ENCODE results near the gene GLYR1.

GLYR1 gene

DNA sequence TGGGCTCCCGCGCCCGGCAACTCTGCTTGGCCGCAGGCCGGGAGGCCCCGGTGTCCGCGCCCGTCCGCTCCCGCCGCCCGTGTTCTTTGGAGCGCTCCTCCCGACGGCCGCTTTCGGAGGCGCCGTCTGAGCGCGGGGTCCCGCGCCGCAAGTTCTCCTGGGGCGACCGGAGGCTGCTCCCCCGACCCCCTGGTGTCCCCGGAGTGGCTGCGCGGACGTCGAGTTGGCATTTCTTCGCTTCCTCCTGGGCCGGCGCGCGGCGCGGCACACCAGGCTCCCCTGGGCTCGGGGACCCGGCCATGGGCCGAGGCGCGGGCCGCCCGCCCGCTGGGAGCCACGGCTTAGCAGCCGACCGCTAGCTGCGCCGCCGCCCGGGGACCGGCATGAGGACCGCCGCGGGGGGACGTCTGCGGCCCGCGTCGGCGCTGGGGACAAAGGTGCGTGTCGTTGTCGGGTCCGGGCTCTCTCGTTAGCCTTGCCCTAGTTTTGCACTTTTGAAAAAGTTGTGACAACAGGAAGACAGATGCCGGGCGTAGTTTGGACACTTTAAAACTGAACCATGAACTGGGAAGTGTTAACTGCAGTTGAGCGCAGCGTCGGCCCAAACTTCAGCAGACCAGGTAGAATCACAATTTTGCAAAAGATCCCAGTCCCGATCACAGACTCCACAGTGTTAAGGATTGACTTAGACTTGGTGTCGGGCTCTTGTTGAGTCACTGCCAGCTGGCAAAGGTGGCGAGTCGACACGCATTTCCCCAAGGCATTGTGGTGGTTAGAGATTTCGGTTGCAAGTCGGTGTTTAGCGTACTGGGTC is 893 bp upstream of the GLYR1 start:
- DNase-seq, result peak; percentile 82 to 87

DNA sequence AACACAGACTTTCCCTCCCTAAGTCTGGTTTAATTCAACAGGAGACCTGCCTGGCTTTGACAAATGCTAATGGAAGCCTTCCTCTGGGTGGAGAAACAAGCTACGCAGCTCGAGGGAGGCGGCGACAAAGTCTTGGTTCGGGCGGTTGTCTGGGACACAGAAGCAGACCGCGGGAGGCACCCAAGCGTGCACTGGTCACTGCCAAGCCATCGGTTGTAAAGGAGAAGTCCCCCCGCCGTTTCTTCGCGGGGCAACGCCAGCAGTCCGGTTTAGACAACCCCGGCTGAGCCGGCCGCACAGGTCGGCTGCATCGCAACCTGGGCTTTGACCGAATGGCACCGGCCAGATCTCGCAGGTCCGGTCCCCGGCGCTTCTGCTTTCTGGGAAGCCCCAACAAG is 586 bp downstream of the GLYR1 start:
- TF ChIP-seq GATA1 (IDR thresholded peaks at IDR 0.05; ENCODE audit: low read depth, low read length) (no peak), POLR2A (IDR thresholded peaks at IDR 0.05; ENCODE audit: low read length) (peak; percentile 44)
- DNase-seq, result peak; percentile 82 to 83

More for the DNA sequence above, 893 bp upstream of the GLYR1 start:
- TF ChIP-seq POLR2A (IDR thresholded peaks at IDR 0.05; ENCODE audit: low read length), result no peak
- TF ChIP-seq GATA1 (IDR thresholded peaks at IDR 0.05; ENCODE audit: low read depth, low read length), result no peak

DNA sequence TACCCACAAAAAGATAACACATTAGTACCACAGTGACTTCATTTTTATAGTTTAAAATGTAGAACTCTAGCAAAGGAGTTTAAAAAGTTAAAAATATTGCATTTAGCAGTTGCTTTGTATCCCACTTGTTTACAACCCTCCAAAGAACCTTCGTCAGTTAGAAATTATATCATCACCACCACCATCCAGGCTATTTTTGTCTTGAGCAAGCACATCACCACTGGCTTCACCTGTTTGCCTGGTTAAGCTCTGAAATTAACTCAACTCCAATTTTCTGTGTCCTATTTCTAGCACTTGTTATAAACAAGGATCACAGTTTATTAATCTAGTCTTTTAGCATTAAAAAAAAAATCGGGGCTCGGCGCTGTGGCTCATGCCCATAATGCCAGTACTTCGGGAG is 6.1 kb downstream of the GLYR1 start:
- TF ChIP-seq GATA1 (IDR thresholded peaks at IDR 0.05; ENCODE audit: low read depth, low read length) (no peak), POLR2A (IDR thresholded peaks at IDR 0.05; ENCODE audit: low read length) (no peak)
- no peak for DNase-seq

DNA sequence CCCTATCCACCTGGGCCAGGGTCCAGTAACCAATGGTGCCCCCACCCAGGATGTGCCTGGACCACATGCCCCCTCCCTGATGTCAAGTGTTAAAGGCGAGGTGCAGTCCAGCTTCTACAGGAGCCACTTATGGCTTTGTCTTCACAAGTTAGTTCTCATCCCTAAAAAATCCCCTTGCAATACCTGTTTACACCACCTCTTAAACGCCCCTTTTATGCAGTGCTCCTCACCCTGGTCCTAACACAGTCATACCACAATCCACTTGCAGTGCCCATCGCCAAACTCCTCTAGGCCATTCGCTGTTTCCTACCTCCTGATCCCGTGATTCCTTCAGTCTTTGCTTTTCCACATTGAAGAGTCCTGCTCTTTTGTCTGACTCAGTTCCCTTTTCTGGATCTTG is 7.1 kb downstream of the GLYR1 start:
- no peak for DNase-seq
- TF ChIP-seq POLR2A (IDR thresholded peaks at IDR 0.05; ENCODE audit: low read length), result no peak
- no peak for TF ChIP-seq GATA1 (IDR thresholded peaks at IDR 0.05; ENCODE audit: low read depth, low read length)

DNA sequence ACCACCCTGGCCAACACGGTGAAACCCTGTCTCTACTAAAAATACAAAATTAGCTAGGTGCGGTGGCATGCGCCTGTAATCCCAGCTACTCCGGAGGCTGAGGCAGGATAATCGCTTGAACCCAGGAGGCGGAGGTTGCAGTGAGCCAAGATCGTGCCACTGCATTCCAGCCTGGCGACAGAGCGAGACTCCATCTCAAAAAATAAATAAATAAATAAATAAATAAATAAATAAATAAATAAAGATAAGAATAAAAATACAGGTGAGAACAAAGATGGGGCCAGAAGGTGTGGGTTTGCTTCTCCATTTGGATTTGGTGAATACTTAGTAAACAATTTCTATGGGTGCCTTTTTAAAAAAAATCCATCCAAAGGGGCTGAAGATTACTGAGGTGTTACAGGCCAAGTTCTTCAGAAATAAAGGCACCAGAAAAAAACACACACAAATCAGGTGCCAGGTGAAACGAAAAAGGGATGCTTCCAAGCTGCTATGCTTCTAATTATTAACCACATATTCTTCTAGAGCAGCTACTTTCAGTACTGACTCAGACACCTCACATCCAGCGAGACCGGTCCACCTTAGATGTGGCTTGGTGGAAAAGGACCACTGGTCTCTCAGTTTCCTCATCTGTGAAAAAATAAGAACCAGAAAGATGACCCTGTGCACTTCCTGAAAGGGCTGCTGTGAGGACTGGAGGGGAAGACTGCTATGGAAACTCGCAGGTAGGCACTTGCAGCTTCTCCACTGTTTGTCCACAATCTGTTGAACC is 9.2 kb downstream of the GLYR1 start:
- no peak for TF ChIP-seq POLR2A (IDR thresholded peaks at IDR 0.05; ENCODE audit: low read length)
- TF ChIP-seq GATA1 (IDR thresholded peaks at IDR 0.05; ENCODE audit: low read depth, low read length), result no peak
- DNase-seq, result no peak

DNA sequence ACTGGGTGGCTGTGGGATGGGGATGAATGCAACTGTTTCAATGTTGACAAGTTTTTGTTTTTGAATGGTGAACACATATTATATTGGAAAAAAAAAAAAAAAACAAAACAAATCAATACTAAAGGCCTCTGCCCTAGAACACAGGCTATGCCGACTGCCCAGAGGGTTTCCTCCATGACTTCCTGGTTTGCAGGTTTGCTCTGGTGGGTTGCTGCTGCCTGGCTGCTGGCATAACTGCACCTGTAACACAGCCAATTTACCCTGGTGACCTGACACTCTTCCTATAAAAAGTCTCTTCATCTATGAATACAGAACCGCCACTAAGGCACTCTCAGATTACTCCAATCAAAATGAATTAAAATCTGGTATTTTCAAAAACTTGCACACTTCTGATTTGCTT is 10.4 kb downstream of the GLYR1 start:
- DNase-seq, result no peak
- TF ChIP-seq GATA1 (IDR thresholded peaks at IDR 0.05; ENCODE audit: low read depth, low read length) (no peak), POLR2A (IDR thresholded peaks at IDR 0.05; ENCODE audit: low read length) (no peak)

DNA sequence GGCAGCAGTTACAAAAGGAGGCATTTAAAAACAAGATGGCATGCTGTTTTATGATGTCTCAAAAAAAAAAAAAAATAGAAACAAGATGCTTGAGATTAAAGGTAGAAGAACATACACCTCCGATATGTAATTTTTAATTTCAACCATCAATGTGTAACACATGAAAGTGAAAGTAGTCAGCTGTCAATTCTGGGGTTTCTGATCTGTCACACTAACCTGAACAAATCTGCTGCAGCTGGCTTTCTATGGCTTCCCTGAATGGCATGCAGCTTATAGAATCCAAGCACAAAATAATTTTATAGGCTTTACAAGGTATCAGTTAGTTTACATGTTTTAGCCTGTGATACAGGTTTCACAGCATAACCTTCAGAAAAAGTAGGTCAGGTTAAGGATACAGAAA is 13.5 kb downstream of the GLYR1 start:
- peak in 1 of 2 experiments; percentile 54 for DNase-seq
- TF ChIP-seq POLR2A (IDR thresholded peaks at IDR 0.05; ENCODE audit: low read length), result no peak
- TF ChIP-seq GATA1 (IDR thresholded peaks at IDR 0.05; ENCODE audit: low read depth, low read length), result no peak

DNA sequence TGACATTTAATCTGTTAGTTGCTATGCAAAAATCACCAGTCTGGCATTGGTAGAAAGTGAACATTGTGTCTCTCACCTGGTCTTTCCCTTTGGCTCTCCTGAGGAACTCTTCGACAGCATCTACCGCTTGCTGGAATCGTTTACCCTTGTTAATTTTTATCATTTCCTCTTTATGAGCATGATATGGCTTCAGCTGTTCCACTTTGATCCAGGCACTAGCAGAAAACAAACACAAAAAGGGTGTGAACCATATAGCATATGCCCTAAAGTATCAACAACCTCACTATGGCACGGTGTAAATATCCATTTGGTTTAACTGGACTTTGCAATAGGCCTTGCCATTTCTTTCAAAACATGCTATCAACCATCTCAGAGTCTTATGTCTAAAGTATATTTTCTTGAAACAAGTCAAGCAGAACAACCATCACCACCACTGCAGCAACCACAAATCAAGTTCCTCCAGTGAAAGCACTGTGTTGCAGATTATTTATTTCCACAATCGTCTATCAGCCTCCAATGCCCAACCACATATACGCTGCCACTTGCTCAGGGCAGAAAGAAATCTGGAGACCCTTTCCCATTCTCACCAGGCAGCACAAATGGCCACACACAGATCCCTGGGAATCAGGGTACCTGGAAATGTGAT is 14.3 kb downstream of the GLYR1 start:
- no peak for DNase-seq
- TF ChIP-seq GATA1 (IDR thresholded peaks at IDR 0.05; ENCODE audit: low read depth, low read length) (no peak), POLR2A (IDR thresholded peaks at IDR 0.05; ENCODE audit: low read length) (no peak)

DNA sequence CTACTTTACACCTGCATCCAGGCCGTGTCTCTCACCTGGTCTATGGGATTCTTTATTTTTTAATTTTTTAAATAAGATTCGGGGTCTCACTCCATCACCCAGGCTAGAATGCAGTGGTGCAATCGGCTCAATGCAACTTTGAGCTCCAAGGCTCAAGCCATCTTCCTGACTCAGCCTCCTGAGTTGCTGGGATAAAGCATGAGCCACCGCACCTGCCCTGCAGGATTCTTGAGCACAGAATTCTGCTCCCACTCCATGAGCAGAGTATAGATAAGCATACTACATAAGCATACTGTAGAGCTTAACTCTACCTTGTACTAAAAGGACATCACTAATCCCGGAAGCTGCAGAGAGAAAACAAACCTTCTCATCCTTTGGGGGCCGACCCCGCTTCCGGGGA is 15.5 kb downstream of the GLYR1 start:
- DNase-seq, result no peak
- no peak for TF ChIP-seq GATA1 (IDR thresholded peaks at IDR 0.05; ENCODE audit: low read depth, low read length)
- no peak for TF ChIP-seq POLR2A (IDR thresholded peaks at IDR 0.05; ENCODE audit: low read length)

DNA sequence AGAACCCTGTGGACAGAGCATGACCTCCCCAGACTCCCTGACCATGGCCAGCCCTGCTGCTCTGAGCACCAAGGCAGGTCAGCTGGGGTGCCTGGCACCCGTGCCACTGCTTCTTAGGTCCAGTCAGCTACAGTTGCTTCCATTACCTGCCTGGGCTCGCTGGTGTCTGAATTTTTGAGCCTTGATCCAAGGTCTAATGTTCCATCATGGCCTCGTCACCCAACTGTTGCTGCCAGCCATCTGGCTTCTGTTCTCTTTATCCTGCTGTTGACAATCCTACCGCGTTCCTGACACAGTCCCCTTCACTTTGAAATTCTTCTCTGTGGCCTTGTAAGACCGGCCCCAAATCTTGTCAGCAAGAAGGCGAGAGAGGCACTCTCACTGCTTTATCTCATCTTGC is 16.7 kb downstream of the GLYR1 start:
- DNase-seq, result peak; percentile 27 to 43
- TF ChIP-seq GATA1 (IDR thresholded peaks at IDR 0.05; ENCODE audit: low read depth, low read length) (no peak), POLR2A (IDR thresholded peaks at IDR 0.05; ENCODE audit: low read length) (no peak)

DNA sequence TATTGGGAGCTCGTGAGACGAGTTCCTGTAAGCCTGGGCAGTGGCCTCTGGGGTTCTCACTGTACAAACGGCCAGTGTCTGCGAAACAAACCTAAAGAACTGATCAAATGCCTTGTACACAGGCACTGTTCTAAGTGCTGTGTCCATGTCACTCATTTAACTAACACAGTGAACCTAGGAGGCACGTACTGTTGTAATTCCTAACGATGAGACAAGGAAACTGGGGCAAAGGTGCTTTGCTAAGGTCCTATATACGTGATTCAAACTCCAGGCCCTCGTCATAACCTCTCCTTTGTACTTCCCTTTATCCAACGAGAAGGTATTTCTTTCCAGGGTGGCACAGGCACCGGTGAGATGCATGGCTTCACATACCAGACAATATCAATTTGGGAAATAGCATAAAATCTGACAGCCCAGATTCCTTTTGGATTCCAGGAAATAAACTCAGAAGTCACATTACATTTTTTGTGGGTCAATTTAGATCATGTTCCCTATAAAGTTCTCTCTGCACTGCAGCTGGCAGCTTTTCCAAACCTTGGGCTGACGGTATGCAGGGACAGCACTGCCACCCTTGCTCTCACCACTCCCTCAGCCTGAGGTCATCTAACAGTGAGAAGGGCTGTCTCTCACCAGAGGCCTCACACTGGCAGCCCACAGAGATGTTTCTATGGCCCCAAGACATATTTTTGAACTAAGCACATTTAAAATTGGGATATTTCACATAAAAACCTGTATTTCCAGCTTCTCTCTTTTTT is 18.3 kb downstream of the GLYR1 start:
- DNase-seq, result no peak
- no peak for TF ChIP-seq POLR2A (IDR thresholded peaks at IDR 0.05; ENCODE audit: low read length)
- TF ChIP-seq GATA1 (IDR thresholded peaks at IDR 0.05; ENCODE audit: low read depth, low read length), result no peak

DNA sequence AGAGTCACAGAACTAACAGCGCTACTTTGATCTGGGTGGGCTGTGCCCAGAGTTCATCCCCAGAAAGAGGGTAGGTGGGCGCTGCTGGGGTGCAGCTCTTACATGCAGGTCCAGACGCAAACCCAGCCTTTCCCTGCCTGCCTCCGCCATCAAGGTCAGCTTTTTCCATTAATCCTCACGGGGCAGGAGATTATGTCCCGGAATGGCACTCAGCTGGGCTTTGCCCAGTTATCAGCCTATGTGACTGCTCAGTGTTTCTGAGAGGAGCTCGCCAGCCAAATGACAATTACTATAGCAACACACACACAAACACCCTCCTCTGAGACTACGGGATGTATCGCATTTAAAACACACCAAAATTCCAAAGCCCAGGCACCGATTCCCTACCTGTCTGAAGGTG is 20.1 kb downstream of the GLYR1 start:
- no peak for TF ChIP-seq GATA1 (IDR thresholded peaks at IDR 0.05; ENCODE audit: low read depth, low read length)
- no peak for TF ChIP-seq POLR2A (IDR thresholded peaks at IDR 0.05; ENCODE audit: low read length)
- peak in 1 of 2 experiments; percentile 29 for DNase-seq

DNA sequence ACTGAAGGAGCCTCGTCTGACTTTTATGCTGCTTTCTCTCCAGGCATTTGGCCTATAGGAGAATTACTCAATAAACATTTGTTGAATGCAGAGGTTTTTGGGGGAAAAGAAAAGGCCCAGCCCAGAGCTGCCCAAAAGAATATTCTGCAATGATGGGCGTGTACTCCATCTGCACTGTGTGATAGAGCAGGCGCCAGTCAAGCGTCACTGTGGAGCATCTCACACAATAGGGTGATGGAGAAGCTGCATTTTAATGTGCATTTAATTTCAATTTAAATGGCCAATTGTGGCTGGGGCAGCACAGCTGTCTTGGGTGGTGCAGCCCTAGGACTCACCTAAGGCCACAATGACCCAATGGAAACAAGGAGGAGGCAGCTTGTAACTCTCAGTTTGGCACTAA is 20.6 kb downstream of the GLYR1 start:
- DNase-seq, result peak; percentile 82 to 87
- TF ChIP-seq GATA1 (IDR thresholded peaks at IDR 0.05; ENCODE audit: low read depth, low read length), result no peak
- TF ChIP-seq POLR2A (IDR thresholded peaks at IDR 0.05; ENCODE audit: low read length), result no peak

Data from erythroblast (primary cell).